ENCODE data around the gene PODNL1.

The PODNL1 gene

GRCh38 chr19:13905634-13906520 lies 32.3 kb downstream of the PODNL1 start, which contains the start of the genes BRME1 and CC2D1A:
TSS of gene BRME1 (minus strand) at chr19:13906117. CDS start at chr19:13904892, 1,225 bp downstream.
TSS of gene CC2D1A (plus strand) at chr19:13906201. CDS start at chr19:13906442, 241 bp downstream.
- peak within 1 kb of the TSS; percentile 72 for H3K27ac ChIP-seq
- peak; percentile 45 for DNase-seq (ENCODE audit: low read depth, low spot score)

GRCh38 chr19:13902993-13903555 lies 35.1 kb downstream of the PODNL1 start:
- no peak for DNase-seq (ENCODE audit: low read depth, low spot score)

GRCh38 chr19:13899912-13900584 lies 38.2 kb downstream of the PODNL1 start:
- no peak for DNase-seq (ENCODE audit: low read depth, low spot score)
- H3K27ac ChIP-seq = no peak overlapping the region

More at GRCh38 chr19:13902993-13903555, 35.1 kb downstream of the PODNL1 start:
- no peak overlapping the region for H3K27ac ChIP-seq

GRCh38 chr19:13899393-13899792 lies 38.8 kb downstream of the PODNL1 start:
- DNase-seq (ENCODE audit: low read depth, low spot score) = no peak
- no peak overlapping the region for H3K27ac ChIP-seq

GRCh38 chr19:13896227-13896626 lies 42.0 kb downstream of the PODNL1 start:
- DNase-seq (ENCODE audit: low read depth, low spot score) = no peak
- no peak overlapping the region for H3K27ac ChIP-seq

- no peak for DNase-seq (ENCODE audit: low read depth, low spot score)
- no peak overlapping the region for H3K27ac ChIP-seq
These were observed 43.7 kb downstream of the PODNL1 start for GRCh38 chr19:13894552-13894951.

- no peak overlapping the region for H3K27ac ChIP-seq
- no peak for DNase-seq (ENCODE audit: low read depth, low spot score)
These were observed 45.3 kb downstream of the PODNL1 start for GRCh38 chr19:13892870-13893269.

GRCh38 chr19:13890136-13890535 lies 48.1 kb downstream of the PODNL1 start:
- H3K27ac ChIP-seq = no peak overlapping the region
- no peak for DNase-seq (ENCODE audit: low read depth, low spot score)

- no peak overlapping the region for H3K27ac ChIP-seq
- DNase-seq (ENCODE audit: low read depth, low spot score) = no peak
These were observed 49.9 kb downstream of the PODNL1 start for GRCh38 chr19:13888281-13888680.

GRCh38 chr19:13887517-13887916 lies 50.7 kb downstream of the PODNL1 start:
- no peak for DNase-seq (ENCODE audit: low read depth, low spot score)

GRCh38 chr19:13887018-13887436 lies 51.2 kb downstream of the PODNL1 start:
- peak overlapping the region; percentile 20 for H3K27ac ChIP-seq

More at GRCh38 chr19:13887517-13887916, 50.7 kb downstream of the PODNL1 start:
- peak overlapping the region; percentile 20 for H3K27ac ChIP-seq

GRCh38 chr19:13885826-13886365 lies 52.3 kb downstream of the PODNL1 start:
- H3K27ac ChIP-seq = no peak overlapping the region
- DNase-seq (ENCODE audit: low read depth, low spot score) = no peak

More at GRCh38 chr19:13887018-13887436, 51.2 kb downstream of the PODNL1 start:
- DNase-seq (ENCODE audit: low read depth, low spot score) = no peak

- DNase-seq (ENCODE audit: low read depth, low spot score) = no peak
- no peak overlapping the region for H3K27ac ChIP-seq
These were observed 53.3 kb downstream of the PODNL1 start for GRCh38 chr19:13884726-13885591.

GRCh38 chr19:13883516-13884064 lies 54.6 kb downstream of the PODNL1 start:
- no peak overlapping the region for H3K27ac ChIP-seq
- DNase-seq (ENCODE audit: low read depth, low spot score) = no peak

- no peak for DNase-seq (ENCODE audit: low read depth, low spot score)
- no peak overlapping the region for H3K27ac ChIP-seq
These were observed 55.4 kb downstream of the PODNL1 start for GRCh38 chr19:13882836-13883235.

- no peak overlapping the region for H3K27ac ChIP-seq
- no peak for DNase-seq (ENCODE audit: low read depth, low spot score)
These were observed 55.8 kb downstream of the PODNL1 start for GRCh38 chr19:13882419-13882795.

- no peak for DNase-seq (ENCODE audit: low read depth, low spot score)
- no peak overlapping the region for H3K27ac ChIP-seq
These were observed 56.4 kb downstream of the PODNL1 start for GRCh38 chr19:13881692-13882418.

- no peak overlapping the region for H3K27ac ChIP-seq
These were observed 56.9 kb downstream of the PODNL1 start for GRCh38 chr19:13881251-13881691.

More at GRCh38 chr19:13881251-13881691, 56.9 kb downstream of the PODNL1 start:
- no peak for DNase-seq (ENCODE audit: low read depth, low spot score)

Data from epithelial cell of prostate (primary cell).